Neural cell (in vitro differentiated cells): ENCODE data around the gene LPCAT3. TPM values are rescaled to one million over a fixed set of nuclear protein-coding genes. Genes with fewer than 3 reads are reported as not detected.

ENCODE experiments used
- H2AFZ ChIP-seq: fragments of 200-600, 300-800 bp; sonication (generic), shearing (Covaris generic); 2 replicates; pipeline ENCODE4 v1.6.0; 2014; ENCODE audit warnings: low read depth, mild to moderate bottlenecking, antibody characterized with exemption, low read length, moderate library complexity
- H3F3A ChIP-seq: fragments of 200-600 bp; shearing (Covaris generic); 2 replicates; pipeline ENCODE4 v1.6.1; 2016; ENCODE audit warnings: mild to moderate bottlenecking, moderate library complexity, mixed read lengths, antibody characterized with exemption, low read length; ENCODE audit not compliant: insufficient read depth, poor library complexity, severe bottlenecking
- H3K27ac ChIP-seq: fragments of 200-600, 300-800 bp; sonication (generic), shearing (Covaris generic); 2 replicates; pipeline ENCODE4 v1.5.1; 2014; ENCODE audit warnings: mild to moderate bottlenecking, low read length, moderate library complexity
- H3K27me3 ChIP-seq: fragments of 300-800, 200-600 bp; sonication (generic), shearing (Covaris generic); 2 replicates; pipeline ENCODE4 v1.6.0; 2014; ENCODE audit warnings: mild to moderate bottlenecking, low read depth, low read length, moderate library complexity; ENCODE audit not compliant: insufficient read depth
- H3K36me3 ChIP-seq: fragments of 300-800, 200-600 bp; sonication (generic), shearing (Covaris generic); 2 replicates; pipeline ENCODE4 v1.5.1; 2014; ENCODE audit warnings: mild to moderate bottlenecking, antibody characterized with exemption, low read length, moderate library complexity; ENCODE audit not compliant: insufficient read depth
- H3K4me2 ChIP-seq: fragments of 300-800, 200-600 bp; sonication (generic), shearing (Covaris generic); 2 replicates; pipeline ENCODE4 v1.6.0; 2014; ENCODE audit warnings: mild to moderate bottlenecking, low read length
- H3K4me3 ChIP-seq: fragments of 300-800, 200-600 bp; sonication (generic), shearing (Covaris generic); 2 replicates; pipeline ENCODE4 v1.5.1; 2014; ENCODE audit warnings: mild to moderate bottlenecking, low read length, moderate library complexity
- H3K79me2 ChIP-seq: fragments of 200-600 bp; shearing (Covaris generic); replicated peaks from 2 replicates; pipeline ENCODE4 v1.6.0; 2014; ENCODE audit warnings: mild to moderate bottlenecking, low read length, moderate library complexity; ENCODE audit not compliant: insufficient read depth
- H3K9ac ChIP-seq: fragments of 300-800, 200-600 bp; sonication (generic), shearing (Covaris generic); 2 replicates; pipeline ENCODE4 v1.6.1; 2016; ENCODE audit warnings: mild to moderate bottlenecking, low read length, mixed read lengths
- H3K9me2 ChIP-seq: fragments of 200-600 bp; shearing (Covaris generic); 2 replicates; pipeline ENCODE4 v1.6.1; 2016; ENCODE audit warnings: mild to moderate bottlenecking, low read length, mixed read lengths; ENCODE audit not compliant: insufficient read depth
- H3K9me3 ChIP-seq: fragments of 200-600, 300-800 bp; sonication (generic), shearing (Covaris generic); 2 replicates; pipeline ENCODE4 v1.6.1; 2016; ENCODE audit warnings: mild to moderate bottlenecking, mixed run types, low read length, moderate library complexity, mixed read lengths
- H4K20me1 ChIP-seq: fragments of 200-600 bp; shearing (Covaris generic); 2 replicates; pipeline ENCODE4 v1.6.1; 2016; ENCODE audit warnings: mild to moderate bottlenecking, mixed run types; ENCODE audit not compliant: insufficient read depth
- EP300 ChIP-seq: fragments of 450-650 bp; conservative IDR thresholded peaks from 2 replicates; pipeline ENCODE4 v1.6.1; 2014; ENCODE audit warnings: antibody characterized with exemption, mild to moderate bottlenecking, moderate library complexity; ENCODE audit not compliant: poor library complexity, severe bottlenecking
- EZH2 ChIP-seq: fragments of 200-600, 300-800 bp; shearing (Covaris generic), sonication (generic); IDR thresholded peaks from 2 replicates; pipeline ENCODE4 v1.6.1; 2014; ENCODE audit warnings: antibody characterized with exemption, low read length, borderline replicate concordance, mild to moderate bottlenecking; ENCODE audit not compliant: insufficient read depth, poor library complexity, severe bottlenecking
- MXI1 ChIP-seq: fragments of 450-650 bp; conservative IDR thresholded peaks from 2 replicates; pipeline ENCODE4 v1.6.1; 2014; ENCODE audit warnings: antibody characterized with exemption, mild to moderate bottlenecking; ENCODE audit not compliant: poor library complexity, severe bottlenecking
- POLR2AphosphoS5 ChIP-seq: IDR thresholded peaks from 2 replicates; pipeline ENCODE4 v1.6.1; 2012
- RAD21 ChIP-seq: fragments of 450-650 bp; conservative IDR thresholded peaks from 2 replicates; pipeline ENCODE4 v1.6.1; 2014; ENCODE audit warnings: antibody characterized with exemption, mild to moderate bottlenecking, moderate library complexity
- SMC3 ChIP-seq: fragments of 450-650 bp; conservative IDR thresholded peaks from 2 replicates; pipeline ENCODE4 v1.6.1; 2014; ENCODE audit warnings: antibody characterized with exemption, mild to moderate bottlenecking, moderate library complexity; ENCODE audit not compliant: poor library complexity
- TAF1 ChIP-seq: IDR thresholded peaks from 2 replicates; pipeline ENCODE4 v1.6.1; 2012; ENCODE audit warnings: low read depth
- polyA plus RNA-seq: library from polyadenylated mRNA; depleted of rRNA; stranded (reverse); fragments of >200 nt; gene quantifications from 2 replicates; pipeline ENCODE4 v1.2.3, GENCODE V29; 2014
- TF ChIP-seq, protein P1 (sequence below): fragments of 450-650 bp; IDR thresholded peaks from 2 replicates; pipeline ENCODE4 v1.5.1; 2014; ENCODE audit warnings: antibody characterized with exemption, mild to moderate bottlenecking, moderate library complexity; ENCODE audit not compliant: poor library complexity, severe bottlenecking
- TF ChIP-seq, protein P2 (sequence below): IDR thresholded peaks from 2 replicates; pipeline ENCODE4 v1.6.1; 2012; ENCODE audit warnings: borderline replicate concordance

LPCAT3 gene
- polyA plus RNA-seq, 1 donor from 2014 or later = 14.4 TPM

DNA sequence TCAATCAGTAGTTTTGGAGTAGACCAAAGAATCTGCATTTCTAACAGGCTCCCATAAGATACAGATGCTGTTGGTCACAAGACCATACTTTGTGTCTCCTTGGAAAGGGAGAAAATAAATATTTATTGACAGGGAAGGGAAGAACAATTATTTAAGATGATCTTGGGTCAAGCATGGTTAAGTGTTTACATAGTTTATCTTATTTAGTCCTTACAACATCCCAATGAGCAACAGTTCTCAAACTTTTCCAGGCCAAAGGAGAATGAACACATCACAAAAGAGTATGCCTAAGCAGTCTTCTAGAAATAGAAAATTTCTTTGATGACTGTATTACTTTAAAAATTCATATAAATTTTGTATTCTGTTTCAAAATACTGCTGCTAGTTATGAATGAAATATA is 8.8 kb downstream of the LPCAT3 start:
- H3K9me2 ChIP-seq = no peaks in the 10 kb centered on the region
- no peak overlapping the region for H3K9ac ChIP-seq
- no peaks in the 10 kb centered on the region for H4K20me1 ChIP-seq
- H3F3A ChIP-seq = no peaks in the 10 kb centered on the region
- H3K9me3 ChIP-seq = no peaks in the 10 kb centered on the region
- no peaks in the 10 kb centered on the region for H3K27me3 ChIP-seq
- H3K36me3 ChIP-seq = no peaks in the 10 kb centered on the region
- no peak overlapping the region for H3K27ac ChIP-seq
- no peak overlapping the region for H3K4me2 ChIP-seq
- H2AFZ ChIP-seq = no peak overlapping the region
- no peak for TF ChIP-seq SMC3
- TF ChIP-seq EP300 = no peak
- no peak for TF ChIP-seq TAF1
- TF ChIP-seq RAD21 = no peak
- TF ChIP-seq MXI1 = no peak
- TF ChIP-seq POLR2AphosphoS5 = no peak
- no peak for TF ChIP-seq EZH2
- TF ChIP-seq, protein P1, sequence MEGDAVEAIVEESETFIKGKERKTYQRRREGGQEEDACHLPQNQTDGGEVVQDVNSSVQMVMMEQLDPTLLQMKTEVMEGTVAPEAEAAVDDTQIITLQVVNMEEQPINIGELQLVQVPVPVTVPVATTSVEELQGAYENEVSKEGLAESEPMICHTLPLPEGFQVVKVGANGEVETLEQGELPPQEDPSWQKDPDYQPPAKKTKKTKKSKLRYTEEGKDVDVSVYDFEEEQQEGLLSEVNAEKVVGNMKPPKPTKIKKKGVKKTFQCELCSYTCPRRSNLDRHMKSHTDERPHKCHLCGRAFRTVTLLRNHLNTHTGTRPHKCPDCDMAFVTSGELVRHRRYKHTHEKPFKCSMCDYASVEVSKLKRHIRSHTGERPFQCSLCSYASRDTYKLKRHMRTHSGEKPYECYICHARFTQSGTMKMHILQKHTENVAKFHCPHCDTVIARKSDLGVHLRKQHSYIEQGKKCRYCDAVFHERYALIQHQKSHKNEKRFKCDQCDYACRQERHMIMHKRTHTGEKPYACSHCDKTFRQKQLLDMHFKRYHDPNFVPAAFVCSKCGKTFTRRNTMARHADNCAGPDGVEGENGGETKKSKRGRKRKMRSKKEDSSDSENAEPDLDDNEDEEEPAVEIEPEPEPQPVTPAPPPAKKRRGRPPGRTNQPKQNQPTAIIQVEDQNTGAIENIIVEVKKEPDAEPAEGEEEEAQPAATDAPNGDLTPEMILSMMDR = no peak
- TF ChIP-seq, protein P2, sequence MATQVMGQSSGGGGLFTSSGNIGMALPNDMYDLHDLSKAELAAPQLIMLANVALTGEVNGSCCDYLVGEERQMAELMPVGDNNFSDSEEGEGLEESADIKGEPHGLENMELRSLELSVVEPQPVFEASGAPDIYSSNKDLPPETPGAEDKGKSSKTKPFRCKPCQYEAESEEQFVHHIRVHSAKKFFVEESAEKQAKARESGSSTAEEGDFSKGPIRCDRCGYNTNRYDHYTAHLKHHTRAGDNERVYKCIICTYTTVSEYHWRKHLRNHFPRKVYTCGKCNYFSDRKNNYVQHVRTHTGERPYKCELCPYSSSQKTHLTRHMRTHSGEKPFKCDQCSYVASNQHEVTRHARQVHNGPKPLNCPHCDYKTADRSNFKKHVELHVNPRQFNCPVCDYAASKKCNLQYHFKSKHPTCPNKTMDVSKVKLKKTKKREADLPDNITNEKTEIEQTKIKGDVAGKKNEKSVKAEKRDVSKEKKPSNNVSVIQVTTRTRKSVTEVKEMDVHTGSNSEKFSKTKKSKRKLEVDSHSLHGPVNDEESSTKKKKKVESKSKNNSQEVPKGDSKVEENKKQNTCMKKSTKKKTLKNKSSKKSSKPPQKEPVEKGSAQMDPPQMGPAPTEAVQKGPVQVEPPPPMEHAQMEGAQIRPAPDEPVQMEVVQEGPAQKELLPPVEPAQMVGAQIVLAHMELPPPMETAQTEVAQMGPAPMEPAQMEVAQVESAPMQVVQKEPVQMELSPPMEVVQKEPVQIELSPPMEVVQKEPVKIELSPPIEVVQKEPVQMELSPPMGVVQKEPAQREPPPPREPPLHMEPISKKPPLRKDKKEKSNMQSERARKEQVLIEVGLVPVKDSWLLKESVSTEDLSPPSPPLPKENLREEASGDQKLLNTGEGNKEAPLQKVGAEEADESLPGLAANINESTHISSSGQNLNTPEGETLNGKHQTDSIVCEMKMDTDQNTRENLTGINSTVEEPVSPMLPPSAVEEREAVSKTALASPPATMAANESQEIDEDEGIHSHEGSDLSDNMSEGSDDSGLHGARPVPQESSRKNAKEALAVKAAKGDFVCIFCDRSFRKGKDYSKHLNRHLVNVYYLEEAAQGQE = no peak
- no peaks in the 10 kb centered on the region for H3K79me2 ChIP-seq
- no peak overlapping the region for H3K4me3 ChIP-seq

DNA sequence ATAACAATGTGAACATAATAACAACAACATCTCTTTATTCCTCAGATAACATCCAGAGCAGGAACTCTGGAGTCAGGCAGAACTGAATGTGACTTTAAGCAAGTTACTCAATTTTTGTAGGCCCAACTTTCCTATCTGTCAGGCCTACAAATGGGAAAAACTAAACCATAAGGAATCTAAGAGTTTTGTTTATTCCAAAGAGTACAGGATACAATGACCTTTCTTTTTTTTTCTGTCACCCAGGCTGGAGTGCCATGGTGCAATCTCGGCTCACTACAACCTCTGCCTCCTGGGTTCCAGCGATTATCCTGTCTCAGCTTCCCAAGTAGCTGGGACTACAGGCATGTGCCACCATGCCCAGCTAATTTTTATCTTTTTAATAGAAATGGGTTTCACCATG is 9.4 kb downstream of the LPCAT3 start:
- no peaks in the 10 kb centered on the region for H3F3A ChIP-seq
- no peak overlapping the region for H2AFZ ChIP-seq
- no peak overlapping the region for H3K9ac ChIP-seq
- H3K36me3 ChIP-seq = no peaks in the 10 kb centered on the region
- no peaks in the 10 kb centered on the region for H3K9me3 ChIP-seq
- H3K4me2 ChIP-seq = no peak overlapping the region
- no peak overlapping the region for H3K27ac ChIP-seq
- TF ChIP-seq RAD21 = no peak
- TF ChIP-seq, protein P1 = no peak
- TF ChIP-seq, protein P2 = no peak
- no peak for TF ChIP-seq EP300
- no peak for TF ChIP-seq POLR2AphosphoS5
- TF ChIP-seq TAF1 = no peak
- TF ChIP-seq SMC3 = no peak
- TF ChIP-seq EZH2 = no peak
- no peak for TF ChIP-seq MXI1
- H3K27me3 ChIP-seq = no peaks in the 10 kb centered on the region
- no peaks in the 10 kb centered on the region for H4K20me1 ChIP-seq
- H3K9me2 ChIP-seq = no peaks in the 10 kb centered on the region
- no peak overlapping the region for H3K4me3 ChIP-seq
- no peaks in the 10 kb centered on the region for H3K79me2 ChIP-seq
